ENCODE measurements around the gene DHCR7.

The DHCR7 gene

GRCh38 chr11:71448257-71449171 lies at the start of gene DHCR7:
TSS of gene DHCR7 (minus strand) at chr11:71448393. CDS start at chr11:71444952, 3,441 bp downstream.
- DNase-seq (ENCODE audit: low spot score) (peak; percentile 99), FAIRE-seq (no peak)

- no peak for DNase-seq (ENCODE audit: low spot score)
- FAIRE-seq, result no peak
Measured at GRCh38 chr11:71496421-71496820, 48.2 kb upstream of the DHCR7 start.

GRCh38 chr11:71495286-71496230 lies 47.4 kb upstream of the DHCR7 start:
- FAIRE-seq, result no peak

GRCh38 chr11:71491940-71492339 lies 43.7 kb upstream of the DHCR7 start:
- no peak for DNase-seq (ENCODE audit: low spot score)
- no peak for FAIRE-seq

More at GRCh38 chr11:71495286-71496230, 47.4 kb upstream of the DHCR7 start:
- no peak for DNase-seq (ENCODE audit: low spot score)

GRCh38 chr11:71491531-71491930 lies 43.3 kb upstream of the DHCR7 start:
- DNase-seq (ENCODE audit: low spot score), result no peak
- FAIRE-seq, result peak; percentile 35

- FAIRE-seq, result no peak
- no peak for DNase-seq (ENCODE audit: low spot score)
Measured at GRCh38 chr11:71490731-71491390, 42.7 kb upstream of the DHCR7 start.

- DNase-seq (ENCODE audit: low spot score), result no peak
- no peak for FAIRE-seq
Measured at GRCh38 chr11:71490044-71490730, 42.0 kb upstream of the DHCR7 start.

- DNase-seq (ENCODE audit: low spot score), result no peak
- no peak for FAIRE-seq
Measured at GRCh38 chr11:71489311-71490043, 41.3 kb upstream of the DHCR7 start.

GRCh38 chr11:71488681-71489270 lies 40.6 kb upstream of the DHCR7 start:
- FAIRE-seq, result no peak
- no peak for DNase-seq (ENCODE audit: low spot score)

GRCh38 chr11:71486320-71486719 lies 38.1 kb upstream of the DHCR7 start:
- no peak for FAIRE-seq

GRCh38 chr11:71485466-71485865 lies 37.3 kb upstream of the DHCR7 start:
- FAIRE-seq (no peak), DNase-seq (ENCODE audit: low spot score) (no peak)

More at GRCh38 chr11:71486320-71486719, 38.1 kb upstream of the DHCR7 start:
- no peak for DNase-seq (ENCODE audit: low spot score)

- DNase-seq (ENCODE audit: low spot score) (no peak), FAIRE-seq (no peak)
Measured at GRCh38 chr11:71485063-71485399, 36.8 kb upstream of the DHCR7 start.

- peak; percentile 62 for FAIRE-seq
Measured at GRCh38 chr11:71484248-71485062, 36.3 kb upstream of the DHCR7 start.

GRCh38 chr11:71483692-71484091 lies 35.5 kb upstream of the DHCR7 start:
- peak; percentile 17 for FAIRE-seq
- DNase-seq (ENCODE audit: low spot score), result no peak

More at GRCh38 chr11:71484248-71485062, 36.3 kb upstream of the DHCR7 start:
- no peak for DNase-seq (ENCODE audit: low spot score)

GRCh38 chr11:71482746-71483364 lies 34.7 kb upstream of the DHCR7 start:
- DNase-seq (ENCODE audit: low spot score) (no peak), FAIRE-seq (no peak)

- DNase-seq (ENCODE audit: low spot score) (no peak), FAIRE-seq (no peak)
Measured at GRCh38 chr11:71482216-71482615, 34.0 kb upstream of the DHCR7 start.

GRCh38 chr11:71481101-71481960 lies 33.1 kb upstream of the DHCR7 start:
- FAIRE-seq (no peak), DNase-seq (ENCODE audit: low spot score) (no peak)

GRCh38 chr11:71478528-71478840 lies 30.3 kb upstream of the DHCR7 start:
- no peak for FAIRE-seq
- no peak for DNase-seq (ENCODE audit: low spot score)

Measured in urothelium cell line (cell line).